Keratinocyte (primary cell): ENCODE results near the gene MTA1. TPM values are rescaled to one million over a fixed set of nuclear protein-coding genes. Genes with fewer than 3 reads are reported as not detected.
A peak's percentile ranks its signal among the peaks of the same experiment; 100 is the strongest.

Experiments used
- DNase-seq: peaks from one replicate; pipeline ENCODE4 v3.0.0-alpha.2; 2011; ENCODE audit warnings: low read depth, missing footprints, low spot score
- FAIRE-seq: peaks from 2 replicates; lab custom pipeline; 2011; peaks lifted over from hg19 to GRCh38; lab: Jason Lieb, UNC
- H2AFZ ChIP-seq: 2 replicates; pipeline ENCODE4 v1.6.0; 2012; ENCODE audit warnings: low read length, control low read depth, inconsistent platforms; ENCODE audit not compliant: control insufficient read depth
- H3K27ac ChIP-seq: 2 replicates; pipeline ENCODE4 v1.5.1; 2011; ENCODE audit warnings: low read length; ENCODE audit not compliant: control insufficient read depth, insufficient read depth
- H3K27me3 ChIP-seq: 3 replicates; pipeline ENCODE4 v1.6.0; 2011; ENCODE audit warnings: low read length; ENCODE audit not compliant: control insufficient read depth, insufficient read depth; ENCODE audit errors: extremely low read depth
- H3K36me3 ChIP-seq, 2 experiments: 2 replicates in 1 of 2; 3 replicates in 1 of 2; pipeline ENCODE4 v1.5.1; 2011; ENCODE audit warnings: low read length in 2 of 2, mild to moderate bottlenecking in 1 of 2; ENCODE audit not compliant: control insufficient read depth in 2 of 2, insufficient read depth in 2 of 2; ENCODE audit errors: extremely low read depth in 1 of 2
- H3K4me1 ChIP-seq: 3 replicates; pipeline ENCODE4 v1.5.1; 2011; ENCODE audit warnings: low read length; ENCODE audit not compliant: control insufficient read depth, insufficient read depth; ENCODE audit errors: extremely low read depth
- H3K4me2 ChIP-seq: 3 replicates; pipeline ENCODE4 v1.6.0; 2011; ENCODE audit warnings: low read depth, low read length; ENCODE audit not compliant: control insufficient read depth, insufficient read depth; ENCODE audit errors: extremely low read depth
- H3K4me3 ChIP-seq, 3 experiments: fragments of 200-600 bp in 1 of 3; sonication (generic) in 1 of 3; 2 replicates in 2 of 3; 3 replicates in 1 of 3; pipeline ENCODE4 v1.5.1; 2011 to 2016; ENCODE audit warnings: low read length in 3 of 3, mild to moderate bottlenecking in 3 of 3, control low read depth in 2 of 3, inconsistent platforms in 1 of 3, low read depth in 1 of 3, mixed read lengths in 1 of 3, mixed run types in 1 of 3, moderate library complexity in 1 of 3; ENCODE audit not compliant: control insufficient read depth in 2 of 3, insufficient read depth in 2 of 3; ENCODE audit errors: extremely low read depth in 1 of 3
- H3K79me2 ChIP-seq: 2 replicates; pipeline ENCODE4 v1.6.0; 2012; ENCODE audit warnings: low read length; ENCODE audit not compliant: control insufficient read depth, insufficient read depth
- H3K9ac ChIP-seq: 3 replicates; pipeline ENCODE4 v1.6.0; 2011; ENCODE audit warnings: low read length; ENCODE audit not compliant: control insufficient read depth, insufficient read depth; ENCODE audit errors: extremely low read depth
- H3K9me1 ChIP-seq: 3 replicates; pipeline ENCODE4 v1.6.0; 2011; ENCODE audit warnings: low read length; ENCODE audit not compliant: control insufficient read depth, insufficient read depth; ENCODE audit errors: extremely low read depth
- H3K9me3 ChIP-seq: 2 replicates; pipeline ENCODE4 v1.5.1; 2012; ENCODE audit warnings: low read depth, low read length; ENCODE audit not compliant: control insufficient read depth
- H4K20me1 ChIP-seq: 3 replicates; pipeline ENCODE4 v1.6.0; 2011; ENCODE audit warnings: low read length; ENCODE audit not compliant: control insufficient read depth, insufficient read depth; ENCODE audit errors: extremely low read depth
- EZH2 ChIP-seq: IDR thresholded peaks from one replicate; pipeline ENCODE4 v1.6.1; 2012; ENCODE audit warnings: inconsistent platforms, mild to moderate bottlenecking, low read length, moderate library complexity
- dilution Hi-C: fragments of 300-500 bp; cut with MboI; formaldehyde crosslinking; loops from one replicate; pipeline ENCODE4 v1.7.0; 2020; ENCODE audit warnings: low sequenced_read_pairs; ENCODE audit not compliant: extremely low pct_ligation_motif_present
- polyA plus RNA-seq, 5 experiments: library from polyadenylated mRNA; depleted of rRNA in 3 of 5; stranded (reverse) in 3 of 5; stranded (forward) in 1 of 5; unstranded in 1 of 5; fragments of >200 nt; gene quantifications; 1 replicate in 1 of 5; 2 replicates in 3 of 5; 3 replicates in 1 of 5; pipeline versions ENCODE4 v1.2.1 to v1.2.3, GENCODE V29; 2011 to 2012; ENCODE audit warnings: missing spikeins in 2 of 5, low read depth in 1 of 5, low replicate concordance in 1 of 5
- TF ChIP-seq, protein P1 (sequence below), 3 experiments: IDR thresholded peaks in 1 of 3; conservative IDR thresholded peaks in 1 of 3; optimal IDR thresholded peaks in 1 of 3; 2 replicates in 2 of 3; 3 replicates in 1 of 3; pipeline versions ENCODE3 to v1.5.1; 2011; ENCODE audit warnings: low read length in 3 of 3, mild to moderate bottlenecking in 3 of 3, moderate library complexity in 2 of 3, control low read depth in 1 of 3, inconsistent platforms in 1 of 3; ENCODE audit not compliant: insufficient read depth in 2 of 3; ENCODE audit errors: extremely low read depth in 1 of 3

The MTA1 gene
- polyA plus RNA-seq, 1 donor (not counting 4 experiments of a cell fraction or from before 2014, with no cell fraction given), result 33.6 TPM

DNA sequence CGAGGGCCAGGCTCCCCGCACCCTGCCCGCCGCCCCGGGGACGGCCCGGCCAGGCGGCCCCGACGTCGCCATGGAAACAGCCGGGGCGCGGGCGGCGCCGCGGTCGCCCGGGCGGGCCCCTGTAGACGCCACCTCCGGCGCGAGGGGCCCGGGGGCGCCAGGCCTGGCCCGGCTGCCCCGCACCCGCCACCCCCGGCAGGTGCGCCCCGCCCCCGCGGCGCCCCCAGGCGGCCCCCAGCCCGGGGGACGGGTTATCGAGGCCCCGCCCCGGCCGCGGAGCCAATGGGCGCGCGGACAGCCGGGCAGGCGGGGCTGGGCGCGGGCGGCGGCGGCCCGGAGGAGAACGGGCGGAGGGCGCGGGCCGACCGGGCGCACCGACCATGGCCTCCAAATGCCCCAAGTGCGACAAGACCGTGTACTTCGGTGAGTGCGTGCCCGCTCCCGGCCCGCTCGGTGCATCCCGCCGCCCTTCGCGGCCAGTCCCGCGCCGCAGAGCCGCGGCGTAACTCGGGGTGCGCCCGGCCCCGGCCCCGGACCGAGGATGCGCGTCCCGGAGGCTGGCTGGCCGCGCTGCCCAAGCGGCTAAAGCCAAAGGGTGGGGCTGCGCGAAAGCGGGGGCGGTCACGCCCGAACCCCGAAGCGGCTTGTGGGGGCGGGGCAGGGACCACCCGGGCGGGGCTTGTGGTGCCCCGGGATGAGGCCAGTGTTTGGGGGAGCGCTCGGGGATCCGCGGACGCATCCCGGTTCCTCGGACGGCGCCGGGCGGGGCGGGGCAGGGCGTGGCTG, 55.0 kb downstream of the MTA1 start, which contains the start of gene CRIP2:
Gene CRIP2, plus strand, starts transcription at position 339 of the 786 bp plus-strand sequence. Its CDS starts 42 bp downstream, at position 381.
- Histone ChIP-seq H3K27ac (no peak within 1 kb of the TSS), H3K9ac (peak within 1 kb of the TSS; percentile 47), H3K36me3 (peaks cover 0 to 2% of the 10 kb centered on the region in 2 experiments), H3K27me3 (peaks cover 17% of the 10 kb centered on the region), H2AFZ (peak within 1 kb of the TSS; percentile 37), H3K4me1 (peaks cover 17% of the 10 kb centered on the region), H4K20me1 (peaks cover 4% of the 10 kb centered on the region), H3K79me2 (no peaks in the 10 kb centered on the region), H3K9me3 (no peaks in the 10 kb centered on the region), H3K9me1 (no peaks in the 10 kb centered on the region), H3K4me3 (peak within 1 kb of the TSS; percentile 41 to 64 (median 57)), H3K4me2 (peak within 1 kb of the TSS; percentile 61)
- no peak for DNase-seq
- no peak for TF ChIP-seq EZH2
- TF ChIP-seq, protein P1, sequence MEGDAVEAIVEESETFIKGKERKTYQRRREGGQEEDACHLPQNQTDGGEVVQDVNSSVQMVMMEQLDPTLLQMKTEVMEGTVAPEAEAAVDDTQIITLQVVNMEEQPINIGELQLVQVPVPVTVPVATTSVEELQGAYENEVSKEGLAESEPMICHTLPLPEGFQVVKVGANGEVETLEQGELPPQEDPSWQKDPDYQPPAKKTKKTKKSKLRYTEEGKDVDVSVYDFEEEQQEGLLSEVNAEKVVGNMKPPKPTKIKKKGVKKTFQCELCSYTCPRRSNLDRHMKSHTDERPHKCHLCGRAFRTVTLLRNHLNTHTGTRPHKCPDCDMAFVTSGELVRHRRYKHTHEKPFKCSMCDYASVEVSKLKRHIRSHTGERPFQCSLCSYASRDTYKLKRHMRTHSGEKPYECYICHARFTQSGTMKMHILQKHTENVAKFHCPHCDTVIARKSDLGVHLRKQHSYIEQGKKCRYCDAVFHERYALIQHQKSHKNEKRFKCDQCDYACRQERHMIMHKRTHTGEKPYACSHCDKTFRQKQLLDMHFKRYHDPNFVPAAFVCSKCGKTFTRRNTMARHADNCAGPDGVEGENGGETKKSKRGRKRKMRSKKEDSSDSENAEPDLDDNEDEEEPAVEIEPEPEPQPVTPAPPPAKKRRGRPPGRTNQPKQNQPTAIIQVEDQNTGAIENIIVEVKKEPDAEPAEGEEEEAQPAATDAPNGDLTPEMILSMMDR (optimal IDR thresholded peaks at IDR 0.05 in 1 of 3, IDR thresholded peaks at IDR 0.05 in 1 of 3, conservative IDR thresholded peaks at IDR 0.05 in 1 of 3; ENCODE audit: extremely low read depth in 1 of 3, insufficient read depth in 2 of 3, low read length in 3 of 3), result no peak
- dilution Hi-C loops, result no loop called here
- FAIRE-seq, result no peak

DNA sequence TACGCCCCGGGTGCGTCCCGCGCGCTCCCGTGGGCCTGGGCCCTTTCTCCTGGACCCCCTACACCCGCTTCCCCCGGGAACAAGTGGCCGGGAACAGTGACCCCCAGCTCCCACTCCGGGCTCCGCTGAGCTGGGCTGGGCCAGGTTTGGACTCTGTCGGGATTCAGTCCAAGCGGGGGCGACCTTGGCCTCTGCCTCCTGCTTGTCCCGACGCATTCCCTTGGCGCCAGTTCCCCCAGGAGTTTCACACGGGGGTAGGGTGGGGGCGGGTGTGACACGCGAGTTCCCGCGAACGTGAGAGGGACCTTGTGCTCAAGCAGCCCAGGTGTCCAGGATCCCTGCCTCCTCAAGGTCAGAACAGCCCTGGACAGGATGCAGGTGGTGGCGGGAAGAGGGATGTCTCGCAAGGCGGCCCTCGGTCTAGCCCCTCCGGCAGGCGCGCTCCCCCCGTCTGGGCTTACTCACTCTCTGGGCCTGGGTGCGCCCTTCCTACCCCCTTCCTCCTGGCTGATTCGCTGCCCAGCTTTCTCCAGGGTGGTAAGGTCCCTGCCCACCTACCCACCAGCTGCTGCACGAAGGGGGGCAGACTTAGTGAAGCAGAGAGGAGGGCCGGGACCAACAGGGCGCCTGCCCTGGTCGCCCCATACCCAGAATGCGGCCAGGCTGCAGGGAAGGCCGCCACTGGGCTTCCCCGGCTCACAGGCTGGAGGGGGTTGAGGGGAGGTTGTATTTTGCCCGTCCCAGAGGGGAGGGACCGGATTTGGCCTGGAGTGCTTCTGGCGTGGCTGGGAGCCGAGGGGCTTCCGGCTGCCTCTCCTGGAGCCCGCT, 55.9 kb downstream of the MTA1 start:
- no peaks in the 10 kb centered on the region for H3K9me1 ChIP-seq
- peaks cover 4% of the 10 kb centered on the region for H4K20me1 ChIP-seq
- H3K4me1 ChIP-seq, result peaks cover 17% of the 10 kb centered on the region
- TF ChIP-seq, protein P1 (optimal IDR thresholded peaks at IDR 0.05 in 1 of 3, IDR thresholded peaks at IDR 0.05 in 1 of 3, conservative IDR thresholded peaks at IDR 0.05 in 1 of 3; ENCODE audit: extremely low read depth in 1 of 3, insufficient read depth in 2 of 3, low read length in 3 of 3), result no peak
- TF ChIP-seq EZH2, result peak; percentile 67
- H3K4me2 ChIP-seq, result peak overlapping the region; percentile 60
- H3K36me3 ChIP-seq, result peaks cover 0 to 2% of the 10 kb centered on the region in 2 experiments
- H3K27me3 ChIP-seq, result peaks cover 17% of the 10 kb centered on the region
- peak overlapping the region; percentile 38 to 62 (median 46) for H3K4me3 ChIP-seq
- H2AFZ ChIP-seq, result no peak overlapping the region
- H3K9me3 ChIP-seq, result no peaks in the 10 kb centered on the region
- DNase-seq, result no peak
- no peak overlapping the region for H3K27ac ChIP-seq
- H3K79me2 ChIP-seq, result no peaks in the 10 kb centered on the region
- no peak overlapping the region for H3K9ac ChIP-seq
- no peak for FAIRE-seq
- dilution Hi-C loops, result no loop called here
